ENCODE data around the gene SLN.
"Not testable (repeated sequence)": the region's sequence is repeated elsewhere in the genome, so short reads cannot be mapped to it uniquely, and the experiment has no call there.

The SLN gene

DNA sequence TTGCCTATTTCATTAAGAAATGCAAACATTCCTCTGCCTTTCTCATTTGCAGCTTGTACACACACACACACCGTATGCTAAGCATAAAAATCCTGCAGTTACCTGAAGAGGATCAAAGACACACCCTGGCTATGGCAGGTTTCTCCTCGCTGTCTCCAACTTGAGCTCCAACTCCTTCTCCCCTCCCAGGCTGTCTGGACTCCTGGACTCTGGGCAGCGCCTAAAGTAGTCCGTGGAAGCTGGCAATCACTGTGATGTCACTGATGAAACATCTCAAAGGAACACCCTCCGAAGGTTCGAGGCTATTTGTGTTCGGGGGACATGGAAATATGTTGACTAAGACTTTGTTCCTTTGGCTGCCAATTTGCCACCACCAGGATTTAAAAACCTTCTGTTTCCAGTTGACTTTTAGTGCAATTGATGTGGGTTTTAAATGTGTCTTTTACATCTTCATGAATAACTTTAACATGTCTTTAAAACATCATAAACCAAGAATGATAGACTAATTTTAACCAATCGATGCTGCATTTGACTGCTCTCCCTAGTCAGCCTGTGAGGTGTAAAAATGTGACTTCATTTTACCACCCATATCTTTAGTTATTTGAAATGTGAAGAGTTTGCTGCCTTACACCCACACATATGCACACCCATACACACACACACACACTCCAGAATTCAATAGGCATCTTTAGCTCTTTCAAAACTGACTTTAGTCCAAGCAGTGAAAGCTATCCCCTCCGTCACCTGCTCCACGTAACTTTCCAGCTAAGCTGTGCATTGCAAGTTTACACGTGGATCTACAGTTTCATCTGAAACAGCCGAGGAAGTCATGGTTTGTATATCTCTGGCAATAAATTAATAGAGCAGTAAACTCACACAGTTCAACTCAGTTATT, at the start of gene SLN:
Gene SLN (minus strand): TSS at position 196 of the 895 bp plus-strand sequence.
- no peak for DNase-seq (ENCODE audit: low spot score)

DNA sequence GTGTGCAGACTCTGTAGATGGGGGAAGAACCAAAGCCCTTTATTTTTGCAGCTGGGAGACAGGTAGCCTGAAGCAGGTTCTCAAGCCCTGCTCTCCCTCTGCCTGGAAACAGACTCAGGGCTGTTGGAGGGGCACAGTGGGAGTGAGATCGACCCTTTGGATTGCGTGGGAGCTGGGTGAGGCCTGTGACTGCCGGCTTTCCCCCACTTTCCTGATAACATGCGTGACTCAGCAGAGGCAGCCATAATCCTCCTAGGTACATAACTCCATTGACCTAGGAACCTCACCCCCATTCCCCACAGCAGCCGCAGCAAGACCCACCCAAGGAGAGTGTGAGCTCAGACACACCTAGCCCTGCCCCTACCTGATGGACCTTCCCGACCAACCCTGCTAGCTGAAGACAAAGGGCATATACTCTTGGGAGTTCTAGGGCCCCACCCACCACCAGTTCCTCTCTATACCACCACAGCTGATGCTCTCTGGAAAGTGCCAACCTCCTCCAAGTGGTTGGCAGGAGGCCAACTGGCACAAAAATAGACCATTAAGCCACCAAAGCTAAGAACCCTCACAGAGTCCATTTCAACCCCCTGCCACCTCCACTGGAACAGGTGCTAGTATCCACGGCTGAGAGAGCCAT, 47.0 kb upstream of the SLN start:
- not testable (repeated sequence) for DNase-seq (ENCODE audit: low spot score)

GRCh38 chr11:107757661-107758060, 45.8 kb upstream of the SLN start:
- no peak for DNase-seq (ENCODE audit: low spot score)

GRCh38 chr11:107756553-107756952, 44.7 kb upstream of the SLN start:
- no peak for DNase-seq (ENCODE audit: low spot score)

GRCh38 chr11:107752949-107753822, 41.3 kb upstream of the SLN start:
- no peak for DNase-seq (ENCODE audit: low spot score)

- no peak for DNase-seq (ENCODE audit: low spot score)
These were observed 40.7 kb upstream of the SLN start for GRCh38 chr11:107752508-107752907.

GRCh38 chr11:107751082-107751481, 39.2 kb upstream of the SLN start:
- DNase-seq (ENCODE audit: low spot score) = no peak

GRCh38 chr11:107750313-107750712, 38.5 kb upstream of the SLN start:
- no peak for DNase-seq (ENCODE audit: low spot score)

DNA sequence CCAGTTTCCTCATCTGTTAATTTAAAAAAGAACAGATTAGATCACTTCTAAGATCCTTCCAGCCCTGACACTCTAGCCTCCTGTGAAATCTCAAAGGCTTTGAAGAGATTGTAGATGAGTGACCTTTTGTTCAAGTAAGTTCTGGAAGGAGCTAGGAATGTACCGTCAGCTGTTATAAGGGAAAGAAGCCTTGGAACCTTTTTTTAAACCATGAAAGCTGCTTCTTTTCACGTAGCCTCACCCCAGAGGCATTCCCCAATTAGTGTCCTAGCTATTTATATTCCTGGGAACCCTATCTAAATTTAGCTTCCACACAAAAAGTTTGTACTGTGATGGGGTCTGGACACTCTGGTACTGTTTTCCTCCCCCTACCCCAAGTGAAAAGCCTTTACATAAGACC, 35.8 kb upstream of the SLN start:
- DNase-seq (ENCODE audit: low spot score) = no peak

- no peak for DNase-seq (ENCODE audit: low spot score)
These were observed 32.9 kb upstream of the SLN start for GRCh38 chr11:107744736-107745135.

GRCh38 chr11:107743191-107743590, 31.3 kb upstream of the SLN start:
- DNase-seq (ENCODE audit: low spot score) = no peak

DNA sequence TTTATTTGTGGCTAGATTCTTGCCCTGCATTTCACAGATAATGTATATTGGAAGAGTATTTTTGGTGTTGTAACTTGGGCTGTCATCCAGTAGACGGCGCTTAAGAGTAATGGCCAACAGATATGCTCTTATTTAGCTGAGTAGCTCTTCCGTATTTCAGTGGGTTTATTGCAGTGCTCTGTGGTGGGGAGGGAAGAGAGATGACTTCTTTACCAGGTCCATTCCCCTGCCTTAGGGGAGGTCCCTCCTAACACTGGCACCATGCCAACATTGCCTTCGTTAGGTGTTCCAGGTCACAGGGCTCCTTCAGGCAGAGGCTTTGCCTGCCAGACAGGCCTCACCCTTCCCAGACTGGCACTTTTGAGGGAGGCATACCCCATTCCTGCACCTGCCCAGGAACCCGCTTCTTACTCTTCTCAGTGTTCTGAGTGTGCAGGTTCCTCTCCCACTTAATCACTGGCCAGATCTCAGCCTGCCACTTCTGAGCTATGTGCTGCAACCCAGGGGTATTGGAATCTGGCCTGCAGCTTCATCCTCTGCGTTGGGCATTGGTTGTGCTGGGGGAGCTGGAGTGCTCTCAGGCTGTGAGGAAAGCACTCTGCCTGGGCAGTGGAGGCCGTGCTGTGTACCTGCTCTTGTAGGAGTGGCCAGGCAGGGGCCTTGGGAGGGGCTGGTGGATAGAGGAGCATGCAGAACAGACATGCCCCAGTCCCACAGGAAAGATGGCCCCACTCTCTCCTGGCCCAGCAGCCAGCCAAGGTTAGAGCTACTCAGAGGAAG, 29.4 kb upstream of the SLN start:
- DNase-seq (ENCODE audit: low spot score) = no peak

DNA sequence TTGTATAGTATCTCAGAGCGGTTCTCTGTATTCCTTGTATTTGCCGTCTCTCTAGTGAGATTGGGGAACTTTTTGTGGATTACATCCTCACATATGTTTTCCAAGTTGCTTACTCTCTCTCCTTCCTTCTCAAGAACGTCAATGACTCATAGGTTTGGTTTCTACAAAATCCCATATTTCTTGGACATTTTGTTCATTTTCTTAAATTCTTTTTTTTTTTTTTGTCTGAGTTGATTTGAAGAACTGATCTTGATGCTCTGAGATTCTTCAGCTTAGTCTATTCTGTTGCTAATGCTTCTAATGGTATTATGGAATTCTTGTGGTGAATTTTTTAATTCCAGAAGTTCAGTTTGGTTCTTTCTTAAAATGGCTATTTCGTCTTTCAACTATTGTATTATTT, 28.4 kb upstream of the SLN start:
- DNase-seq (ENCODE audit: low spot score) = no peak

GRCh38 chr11:107736546-107736945, 24.7 kb upstream of the SLN start:
- no peak for DNase-seq (ENCODE audit: low spot score)

- DNase-seq (ENCODE audit: low spot score) = no peak
These were observed 21.7 kb upstream of the SLN start for GRCh38 chr11:107733518-107733917.

DNA sequence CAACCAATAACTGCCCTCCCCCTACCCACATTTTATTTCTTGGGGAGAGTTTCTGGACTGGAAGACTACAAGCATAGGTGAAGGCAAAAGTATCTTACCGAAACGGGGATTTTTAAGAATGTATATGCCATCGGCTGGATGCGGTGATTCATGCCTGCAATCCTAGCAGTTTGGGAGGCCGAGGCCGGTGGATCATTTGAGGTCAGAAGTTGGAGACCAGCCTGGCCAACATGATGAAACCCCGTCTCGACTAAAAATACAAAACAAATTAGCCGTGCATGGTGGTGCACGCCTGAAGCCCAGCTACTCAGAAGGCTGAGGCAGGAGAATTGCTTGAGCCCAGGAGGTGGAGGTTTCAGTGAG, 20.8 kb upstream of the SLN start:
- DNase-seq (ENCODE audit: low spot score) = no peak

GRCh38 chr11:107731941-107732688, 20.3 kb upstream of the SLN start:
- no peak for DNase-seq (ENCODE audit: low spot score)

- DNase-seq (ENCODE audit: low spot score) = no peak
These were observed 10.8 kb upstream of the SLN start for GRCh38 chr11:107722662-107723061.

- no peak for DNase-seq (ENCODE audit: low spot score)
These were observed 9.4 kb upstream of the SLN start for GRCh38 chr11:107721207-107721606.

GRCh38 chr11:107720303-107720774, 8.5 kb upstream of the SLN start:
- DNase-seq (ENCODE audit: low spot score) = no peak

Measured in AG08395 (cell line).